ENCODE measurements around the gene RBM11.

RBM11 gene

GRCh38 chr21:14235101-14235500 lies 19.1 kb downstream of the RBM11 start:
- no peak for DNase-seq (ENCODE audit: low read depth)
- no peak overlapping the region for H3K4me3 ChIP-seq (ENCODE audit: low read depth, low read length)
- TF ChIP-seq CTCF (IDR thresholded peaks at IDR 0.05; ENCODE audit: low read depth, low read length, missing control alignments), result no peak

GRCh38 chr21:14236180-14236579 lies 20.2 kb downstream of the RBM11 start:
- DNase-seq (ENCODE audit: low read depth), result no peak
- no peak overlapping the region for H3K4me3 ChIP-seq (ENCODE audit: low read depth, low read length)
- TF ChIP-seq CTCF (IDR thresholded peaks at IDR 0.05; ENCODE audit: low read depth, low read length, missing control alignments), result no peak

- no peak for TF ChIP-seq CTCF (IDR thresholded peaks at IDR 0.05; ENCODE audit: low read depth, low read length, missing control alignments)
- no peak for DNase-seq (ENCODE audit: low read depth)
- no peak overlapping the region for H3K4me3 ChIP-seq (ENCODE audit: low read depth, low read length)
Measured at GRCh38 chr21:14239281-14239680, 23.3 kb downstream of the RBM11 start.

GRCh38 chr21:14241297-14241696 lies 25.3 kb downstream of the RBM11 start:
- H3K4me3 ChIP-seq (ENCODE audit: low read depth, low read length), result no peak overlapping the region
- no peak for TF ChIP-seq CTCF (IDR thresholded peaks at IDR 0.05; ENCODE audit: low read depth, low read length, missing control alignments)
- no peak for DNase-seq (ENCODE audit: low read depth)

- DNase-seq (ENCODE audit: low read depth), result no peak
- H3K4me3 ChIP-seq (ENCODE audit: low read depth, low read length), result no peak overlapping the region
- no peak for TF ChIP-seq CTCF (IDR thresholded peaks at IDR 0.05; ENCODE audit: low read depth, low read length, missing control alignments)
Measured at GRCh38 chr21:14243461-14243860, 27.5 kb downstream of the RBM11 start.

- DNase-seq (ENCODE audit: low read depth), result no peak
- TF ChIP-seq CTCF (IDR thresholded peaks at IDR 0.05; ENCODE audit: low read depth, low read length, missing control alignments), result no peak
- no peak overlapping the region for H3K4me3 ChIP-seq (ENCODE audit: low read depth, low read length)
Measured at GRCh38 chr21:14243874-14244273, 27.9 kb downstream of the RBM11 start.

- no peak for TF ChIP-seq CTCF (IDR thresholded peaks at IDR 0.05; ENCODE audit: low read depth, low read length, missing control alignments)
- DNase-seq (ENCODE audit: low read depth), result no peak
- H3K4me3 ChIP-seq (ENCODE audit: low read depth, low read length), result no peak overlapping the region
Measured at GRCh38 chr21:14244911-14245310, 29.0 kb downstream of the RBM11 start.

Data from GM12864 (cell line).